GM18519 (cell line): Measurements from ENCODE around the gene NRXN3.

Source experiments
- ATAC-seq: cut with Tn5 transposase; IDR thresholded peaks from one replicate; pipeline ENCODE4 v1.9.1; 2021; ENCODE audit warnings: mild to moderate bottlenecking, moderate library complexity; ENCODE audit not compliant: unreplicated experiment, low FRiP score

Gene NRXN3

GRCh38 chr14:78238141-78238540, 68.0 kb downstream of the NRXN3 start:
- ATAC-seq, result no peak

- ATAC-seq, result no peak
These were observed 70.4 kb downstream of the NRXN3 start for GRCh38 chr14:78240567-78240966.

GRCh38 chr14:78242086-78242485, 71.9 kb downstream of the NRXN3 start:
- no peak for ATAC-seq

GRCh38 chr14:78243187-78243586, 73.0 kb downstream of the NRXN3 start:
- no peak for ATAC-seq

- no peak for ATAC-seq
These were observed 75.1 kb downstream of the NRXN3 start for GRCh38 chr14:78245238-78245637.

GRCh38 chr14:78248501-78249090, 78.4 kb downstream of the NRXN3 start:
- ATAC-seq, result no peak

GRCh38 chr14:78251308-78251707, 81.1 kb downstream of the NRXN3 start:
- ATAC-seq, result no peak

GRCh38 chr14:78253986-78254385, 83.8 kb downstream of the NRXN3 start:
- ATAC-seq, result no peak

- peak; percentile 44 for ATAC-seq
These were observed 84.8 kb downstream of the NRXN3 start for GRCh38 chr14:78254911-78255461.

- no peak for ATAC-seq
These were observed 89.7 kb downstream of the NRXN3 start for GRCh38 chr14:78259831-78260230.

- ATAC-seq, result no peak
These were observed 108.5 kb downstream of the NRXN3 start for GRCh38 chr14:78278464-78279250.

GRCh38 chr14:78282437-78282836, 112.3 kb downstream of the NRXN3 start:
- no peak for ATAC-seq

GRCh38 chr14:78286210-78286609, 116.0 kb downstream of the NRXN3 start:
- ATAC-seq, result no peak

- ATAC-seq, result peak; percentile 92
These were observed 121.8 kb downstream of the NRXN3 start for GRCh38 chr14:78292003-78292402.

- ATAC-seq, result no peak
These were observed 127.7 kb downstream of the NRXN3 start for GRCh38 chr14:78297858-78298257.

GRCh38 chr14:78298298-78298697, 128.1 kb downstream of the NRXN3 start:
- no peak for ATAC-seq

GRCh38 chr14:78302841-78303240, 132.7 kb downstream of the NRXN3 start:
- ATAC-seq, result no peak

GRCh38 chr14:78307671-78308070, 137.5 kb downstream of the NRXN3 start:
- ATAC-seq, result no peak

GRCh38 chr14:78308079-78308478, 137.9 kb downstream of the NRXN3 start:
- ATAC-seq, result no peak

- ATAC-seq, result no peak
These were observed 140.1 kb downstream of the NRXN3 start for GRCh38 chr14:78310272-78310671.

- no peak for ATAC-seq
These were observed 143.3 kb downstream of the NRXN3 start for GRCh38 chr14:78313499-78313898.

- ATAC-seq, result no peak
These were observed 144.3 kb downstream of the NRXN3 start for GRCh38 chr14:78314484-78314883.
